GM19025 (cell line): ENCODE measurements around the gene CAPN14.

Experiments
- ATAC-seq: cut with Tn5 transposase; IDR thresholded peaks from one replicate; pipeline ENCODE4 v1.9.1; 2021; ENCODE audit warnings: mild to moderate bottlenecking, low read depth, moderate library complexity; ENCODE audit not compliant: unreplicated experiment

The CAPN14 gene

GRCh38 chr2:31150120-31150670 is 67.1 kb downstream of the CAPN14 start:
- no peak for ATAC-seq

- no peak for ATAC-seq
These were observed 68.8 kb downstream of the CAPN14 start for GRCh38 chr2:31148514-31148913.

- no peak for ATAC-seq
These were observed 69.7 kb downstream of the CAPN14 start for GRCh38 chr2:31147645-31148044.

- ATAC-seq: no peak
These were observed 75.2 kb downstream of the CAPN14 start for GRCh38 chr2:31142110-31142509.

GRCh38 chr2:31141443-31142085 is 75.8 kb downstream of the CAPN14 start:
- no peak for ATAC-seq

- ATAC-seq: no peak
These were observed 77.2 kb downstream of the CAPN14 start for GRCh38 chr2:31140151-31140550.

GRCh38 chr2:31139671-31140070 is 77.6 kb downstream of the CAPN14 start:
- no peak for ATAC-seq

GRCh38 chr2:31138037-31138962 is 79.0 kb downstream of the CAPN14 start, which contains the start of gene GALNT14:
Gene GALNT14, minus strand, starts transcription at chr2:31138440. Its CDS starts 354 bp downstream, at chr2:31138086.
- ATAC-seq: no peak

- ATAC-seq: no peak
These were observed 79.9 kb downstream of the CAPN14 start for GRCh38 chr2:31137211-31138036.

- no peak for ATAC-seq
These were observed 80.6 kb downstream of the CAPN14 start for GRCh38 chr2:31136732-31137131.

- ATAC-seq: no peak
These were observed 81.3 kb downstream of the CAPN14 start for GRCh38 chr2:31136000-31136399.

GRCh38 chr2:31134480-31134879 is 82.8 kb downstream of the CAPN14 start:
- ATAC-seq: no peak

- no peak for ATAC-seq
These were observed 84.5 kb downstream of the CAPN14 start for GRCh38 chr2:31132786-31133185.

- no peak for ATAC-seq
These were observed 85.4 kb downstream of the CAPN14 start for GRCh38 chr2:31131871-31132270.

GRCh38 chr2:31129375-31130171 is 87.7 kb downstream of the CAPN14 start:
- no peak for ATAC-seq

GRCh38 chr2:31127931-31128330 is 89.4 kb downstream of the CAPN14 start:
- ATAC-seq: no peak

GRCh38 chr2:31125918-31126695 is 91.2 kb downstream of the CAPN14 start:
- no peak for ATAC-seq

- ATAC-seq: no peak
These were observed 92.4 kb downstream of the CAPN14 start for GRCh38 chr2:31124904-31125303.
